A673 (cell line): ENCODE data around the gene ID4. TPM values are rescaled to one million over a fixed set of nuclear protein-coding genes. Genes with fewer than 3 reads are reported as not detected.

ENCODE experiments used
- BruUV-seq: library from RNA; stranded (reverse); fragments of 400-500 nt; replicated peaks from 2 replicates; lab custom pipeline; 2021; lab: Mats Ljungman, UMichigan
- CTCF ChIA-PET: fragments of 300-600 bp; sonication (Branson Sonifier 250); formaldehyde crosslinking; loops from one replicate; lab custom pipeline; 2022; ENCODE audit warnings: antibody characterized with exemption; lab: Charles Lee
- POLR2A ChIA-PET: fragments of 300-600 bp; sonication (Branson Sonifier 250); formaldehyde crosslinking; loops from one replicate; lab custom pipeline; 2022; ENCODE audit warnings: antibody characterized with exemption; ENCODE audit not compliant: low non-redundant PET; lab: Charles Lee
- DNase-seq: peaks from one replicate; pipeline ENCODE4 v3.0.0-alpha.2; 2015; ENCODE audit warnings: low spot score
- H3K27ac ChIP-seq: fragments of 200-600 bp; sonication (generic); 2 replicates; pipeline ENCODE4 v1.5.1; 2016; ENCODE audit warnings: mixed run types, low read depth, mild to moderate bottlenecking, mixed read lengths, antibody characterized with exemption, low read length; ENCODE audit not compliant: poor library complexity, severe bottlenecking
- H3K27me3 ChIP-seq: fragments of 200-600 bp; sonication (generic); replicated peaks from 2 replicates; pipeline ENCODE4 v1.6.1; 2017; ENCODE audit warnings: mixed run types, low read depth, mild to moderate bottlenecking, mixed read lengths, antibody characterized with exemption, low read length; ENCODE audit not compliant: insufficient read depth, poor library complexity
- H3K36me3 ChIP-seq: fragments of 200-600 bp; sonication (generic); 2 replicates; pipeline ENCODE4 v1.6.1; 2016; ENCODE audit warnings: mixed run types, mild to moderate bottlenecking, mixed read lengths, antibody characterized with exemption, low read length; ENCODE audit not compliant: insufficient read depth, poor library complexity, severe bottlenecking
- H3K4me1 ChIP-seq: fragments of 200-600 bp; sonication (generic); 2 replicates; pipeline ENCODE4 v1.6.1; 2017; ENCODE audit warnings: mixed run types, mild to moderate bottlenecking, mixed read lengths, antibody characterized with exemption, low read length; ENCODE audit not compliant: insufficient read depth, poor library complexity, severe bottlenecking
- H3K4me3 ChIP-seq: fragments of 200-600 bp; sonication (generic); 2 replicates; pipeline ENCODE4 v1.5.1; 2016; ENCODE audit warnings: low read depth, mixed run types, mild to moderate bottlenecking, mixed read lengths, low read length; ENCODE audit not compliant: poor library complexity, severe bottlenecking
- H3K9me3 ChIP-seq: fragments of 200-600 bp; sonication (generic); 2 replicates; pipeline ENCODE4 v1.6.1; 2016; ENCODE audit warnings: mixed run types, low read depth, mild to moderate bottlenecking, mixed read lengths, antibody characterized with exemption, low read length; ENCODE audit not compliant: poor library complexity, severe bottlenecking
- EZH2 ChIP-seq: fragments of 200-600 bp; sonication (generic); IDR thresholded peaks from 2 replicates; pipeline ENCODE4 v1.6.1; 2017; ENCODE audit warnings: borderline replicate concordance, low read depth, mild to moderate bottlenecking, mixed read lengths, antibody characterized with exemption, low read length; ENCODE audit not compliant: poor library complexity, severe bottlenecking
- intact Hi-C: fragments of 100-400 bp; cut with micrococcal nuclease; formaldehyde crosslinking; loops from one replicate; pipeline ENCODE4 v1.10.0; 2022; ENCODE audit not compliant: unreplicated experiment
- total RNA-seq: library from RNA; stranded (reverse); gene quantifications from 2 replicates; pipeline ENCODE4 v1.2.3, GENCODE V29; 2021
- TF ChIP-seq, protein P1 (sequence below): fragments of 300-800, 200-600 bp; sonication (generic); conservative IDR thresholded peaks from 2 replicates; pipeline ENCODE4 v1.5.1; 2017; ENCODE audit warnings: low read depth, mild to moderate bottlenecking, antibody characterized with exemption, low read length, moderate library complexity, mixed read lengths

Gene ID4
- total RNA-seq, 1 experiment from 2014 or later = 29.3 TPM

DNA sequence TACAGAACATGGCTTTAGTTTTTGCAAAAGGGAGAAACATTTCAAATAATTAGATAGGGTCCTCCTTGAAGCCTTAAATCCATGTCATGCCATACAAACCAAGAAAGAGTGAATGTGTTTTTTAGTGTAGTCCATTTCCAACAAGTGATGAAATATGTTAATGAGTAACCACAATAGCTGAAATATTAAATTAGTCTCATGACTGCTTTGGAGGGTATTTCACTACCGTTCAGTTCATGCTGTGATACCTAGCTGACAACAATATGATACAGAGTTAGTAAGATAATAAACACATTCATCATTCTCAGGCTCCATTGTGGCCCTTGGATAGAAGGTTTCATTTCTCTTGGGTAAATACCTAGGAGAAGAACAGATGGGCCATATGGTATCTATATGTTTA, 5.8 kb upstream of the ID4 start:
- H3K27me3 ChIP-seq = no peaks in the 10 kb centered on the region
- ChIA-PET POLR2A (no interaction called here), CTCF (no interaction called here)
- intact Hi-C loops = no loop called here
- no peak overlapping the region for H3K27ac ChIP-seq
- H3K9me3 ChIP-seq = no peaks in the 10 kb centered on the region
- DNase-seq = no peak
- no TSS peak for BruUV-seq
- no peak overlapping the region for H3K4me3 ChIP-seq
- peaks cover 5% of the 10 kb centered on the region for H3K4me1 ChIP-seq
- no peaks in the 10 kb centered on the region for H3K36me3 ChIP-seq
- TF ChIP-seq, protein P1, sequence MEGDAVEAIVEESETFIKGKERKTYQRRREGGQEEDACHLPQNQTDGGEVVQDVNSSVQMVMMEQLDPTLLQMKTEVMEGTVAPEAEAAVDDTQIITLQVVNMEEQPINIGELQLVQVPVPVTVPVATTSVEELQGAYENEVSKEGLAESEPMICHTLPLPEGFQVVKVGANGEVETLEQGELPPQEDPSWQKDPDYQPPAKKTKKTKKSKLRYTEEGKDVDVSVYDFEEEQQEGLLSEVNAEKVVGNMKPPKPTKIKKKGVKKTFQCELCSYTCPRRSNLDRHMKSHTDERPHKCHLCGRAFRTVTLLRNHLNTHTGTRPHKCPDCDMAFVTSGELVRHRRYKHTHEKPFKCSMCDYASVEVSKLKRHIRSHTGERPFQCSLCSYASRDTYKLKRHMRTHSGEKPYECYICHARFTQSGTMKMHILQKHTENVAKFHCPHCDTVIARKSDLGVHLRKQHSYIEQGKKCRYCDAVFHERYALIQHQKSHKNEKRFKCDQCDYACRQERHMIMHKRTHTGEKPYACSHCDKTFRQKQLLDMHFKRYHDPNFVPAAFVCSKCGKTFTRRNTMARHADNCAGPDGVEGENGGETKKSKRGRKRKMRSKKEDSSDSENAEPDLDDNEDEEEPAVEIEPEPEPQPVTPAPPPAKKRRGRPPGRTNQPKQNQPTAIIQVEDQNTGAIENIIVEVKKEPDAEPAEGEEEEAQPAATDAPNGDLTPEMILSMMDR = no peak
- TF ChIP-seq EZH2 = no peak

DNA sequence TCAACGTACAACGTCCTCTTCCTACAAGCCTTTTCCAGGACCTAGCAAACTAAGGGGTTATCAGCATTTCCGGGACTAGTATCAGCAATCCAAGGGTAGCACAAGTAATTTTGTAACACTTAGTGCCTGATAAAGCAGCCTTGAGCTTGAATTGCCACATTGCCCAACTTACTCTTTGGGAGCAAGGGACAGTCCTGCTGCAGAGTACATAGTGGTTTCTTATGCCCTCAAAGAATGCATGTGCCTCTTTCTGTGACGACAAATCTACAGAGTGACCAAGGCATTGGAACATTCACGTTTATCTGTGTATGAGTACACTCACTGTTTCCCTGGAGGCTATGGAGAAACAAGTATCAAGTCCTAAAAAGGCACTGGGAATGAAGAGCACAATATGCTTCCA, 3.2 kb upstream of the ID4 start:
- H3K4me3 ChIP-seq = no peak overlapping the region
- no TSS peak for BruUV-seq
- CTCF ChIA-PET = no interaction called here
- TF ChIP-seq, protein P1 = no peak
- no peak for TF ChIP-seq EZH2
- no peaks in the 10 kb centered on the region for H3K27me3 ChIP-seq
- no peak for DNase-seq
- POLR2A ChIA-PET = no interaction called here
- H3K9me3 ChIP-seq = no peaks in the 10 kb centered on the region
- no peak overlapping the region for H3K27ac ChIP-seq
- intact Hi-C loops = no loop called here
- H3K4me1 ChIP-seq = peaks cover 7% of the 10 kb centered on the region
- H3K36me3 ChIP-seq = no peaks in the 10 kb centered on the region

DNA sequence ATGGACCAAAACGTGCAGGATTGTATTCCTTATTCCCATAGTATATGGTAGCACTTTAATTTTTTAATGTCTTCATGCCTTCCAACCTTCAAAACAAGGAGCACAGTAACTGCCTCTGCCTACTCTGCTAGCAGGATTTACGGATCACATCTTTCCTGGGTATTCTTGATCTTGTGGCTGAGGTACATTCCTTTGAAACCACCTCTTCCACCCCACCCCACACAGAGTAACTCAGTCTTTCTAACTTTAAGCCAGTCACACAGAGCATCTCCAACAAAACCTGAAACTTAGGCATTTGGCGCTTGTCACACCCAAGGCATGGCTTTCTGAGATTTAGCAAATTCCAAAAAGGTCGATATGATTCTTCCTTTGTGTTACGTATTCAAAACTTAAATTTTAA, 2.3 kb upstream of the ID4 start:
- no peak for DNase-seq
- peaks cover 7% of the 10 kb centered on the region for H3K4me1 ChIP-seq
- H3K36me3 ChIP-seq = peaks cover 5% of the 10 kb centered on the region
- intact Hi-C loops = no loop called here
- TF ChIP-seq, protein P1 = no peak
- TF ChIP-seq EZH2 = no peak
- POLR2A ChIA-PET = no interaction called here
- no TSS peak for BruUV-seq
- CTCF ChIA-PET = no interaction called here
- H3K27me3 ChIP-seq = no peaks in the 10 kb centered on the region
- no peak overlapping the region for H3K27ac ChIP-seq
- H3K9me3 ChIP-seq = no peaks in the 10 kb centered on the region
- H3K4me3 ChIP-seq = no peak overlapping the region
